GM23338 (cell line): ENCODE results near the gene PCDH1. TPM values are rescaled to one million over a fixed set of nuclear protein-coding genes. Genes with fewer than 3 reads are reported as not detected.

Experiments
- ATAC-seq: fragments of 200-7000 bp; cut with Tn5 transposase; 3 replicates; pipeline ENCODE4 v1.9.1; 2020
- DNase-seq: peaks from one replicate; pipeline ENCODE4 v3.0.0-alpha.2; 2015; ENCODE audit warnings: low spot score
- H2AFZ ChIP-seq: fragments of 200-600 bp; sonication (generic); 2 replicates; pipeline ENCODE4 v1.8.0; 2016; ENCODE audit warnings: antibody characterized with exemption, mild to moderate bottlenecking, moderate library complexity
- H3F3A ChIP-seq: fragments of 200-600 bp; sonication (generic); replicated peaks from 2 replicates; pipeline ENCODE4 v1.8.0; 2017; ENCODE audit warnings: antibody characterized with exemption, mixed run types, low read depth
- H3K27ac ChIP-seq: fragments of 200-600 bp; sonication (generic); 2 replicates; pipeline ENCODE4 v1.6.1; 2016; ENCODE audit warnings: low read depth
- H3K27me3 ChIP-seq: fragments of 200-600 bp; sonication (generic); 2 replicates; pipeline ENCODE4 v1.8.0; 2016; ENCODE audit warnings: mild to moderate bottlenecking, mixed run types, moderate library complexity; ENCODE audit not compliant: insufficient read depth
- H3K36me3 ChIP-seq: fragments of 200-600 bp; sonication (generic); 2 replicates; pipeline ENCODE4 v1.8.0; 2016; ENCODE audit warnings: mild to moderate bottlenecking; ENCODE audit not compliant: insufficient read depth
- H3K4me1 ChIP-seq: fragments of 200-600 bp; sonication (generic); 2 replicates; pipeline ENCODE4 v1.8.0; 2016; ENCODE audit warnings: mild to moderate bottlenecking, moderate library complexity; ENCODE audit not compliant: insufficient read depth
- H3K4me2 ChIP-seq: fragments of 200-600 bp; sonication (generic); 2 replicates; pipeline ENCODE4 v1.7.1; 2017; ENCODE audit warnings: mixed run types
- H3K4me3 ChIP-seq: fragments of 200-600 bp; sonication (generic); 2 replicates; pipeline ENCODE4 v1.6.1; 2016; ENCODE audit warnings: mixed run types
- H3K79me2 ChIP-seq: fragments of 200-600 bp; sonication (generic); replicated peaks from 2 replicates; pipeline ENCODE4 v1.8.0; 2017; ENCODE audit warnings: mild to moderate bottlenecking; ENCODE audit not compliant: insufficient read depth
- H3K9me2 ChIP-seq: fragments of 200-600 bp; sonication (generic); 2 replicates; pipeline ENCODE4 v1.8.0; 2017; ENCODE audit not compliant: insufficient read depth
- H4K20me1 ChIP-seq: fragments of 200-600 bp; sonication (generic); replicated peaks from 2 replicates; pipeline ENCODE4 v1.8.0; 2017; ENCODE audit warnings: mild to moderate bottlenecking; ENCODE audit not compliant: insufficient read depth
- H3K27ac Mint-ChIP-seq: 2 replicates; pipeline ENCODE4 v1.8.0; 2020; ENCODE audit warnings: inconsistent platforms, mild to moderate bottlenecking, moderate library complexity, mixed read lengths
- H3K27me3 Mint-ChIP-seq: 3 replicates; pipeline ENCODE4 v1.8.0; 2022; ENCODE audit warnings: low read depth, mild to moderate bottlenecking, moderate library complexity, mixed read lengths, inconsistent platforms; ENCODE audit not compliant: insufficient read depth, poor library complexity
- H3K36me3 Mint-ChIP-seq: 3 replicates; pipeline ENCODE4 v1.8.0; 2021; ENCODE audit warnings: low read depth, mild to moderate bottlenecking, inconsistent platforms, moderate library complexity, mixed read lengths
- H3K4me1 Mint-ChIP-seq: 3 replicates; pipeline ENCODE4 v1.8.0; 2020; ENCODE audit warnings: mild to moderate bottlenecking, inconsistent platforms, mixed read lengths
- H3K4me3 Mint-ChIP-seq: 3 replicates; pipeline ENCODE4 v1.8.0; 2021; ENCODE audit warnings: moderate library complexity, mild to moderate bottlenecking, inconsistent platforms, mixed read lengths
- H3K9me3 Mint-ChIP-seq: 3 replicates; pipeline ENCODE4 v1.8.0; 2020; ENCODE audit warnings: moderate library complexity, mild to moderate bottlenecking, inconsistent platforms, mixed read lengths
- CREB1 ChIP-seq: fragments of 250-450 bp; sonication (Bioruptor Pico); IDR thresholded peaks from 2 replicates; pipeline ENCODE4 v1.5.0; 2020; ENCODE audit warnings: low read depth, mild to moderate bottlenecking, moderate library complexity
- CTCF ChIP-seq, 2 experiments: fragments of 200-600 bp in 1 of 2; sonication (generic) in 1 of 2; conservative IDR thresholded peaks; 2 replicates each; pipeline versions ENCODE4 v1.5.1 to v1.6.1; 2016 to 2017; ENCODE audit warnings: antibody characterized with exemption in 2 of 2, low read depth in 2 of 2, mild to moderate bottlenecking in 2 of 2, moderate library complexity in 1 of 2
- EZH2 ChIP-seq: fragments of 200-600 bp; sonication (generic); IDR thresholded peaks from one replicate; pipeline ENCODE4 v1.8.0; 2017; ENCODE audit warnings: antibody characterized with exemption, mild to moderate bottlenecking, low read depth; ENCODE audit not compliant: unreplicated experiment
- EZH2phosphoT487 ChIP-seq: fragments of 200-600 bp; sonication (generic); IDR thresholded peaks from one replicate; pipeline ENCODE4 v1.8.1; 2018; ENCODE audit warnings: antibody characterized with exemption; ENCODE audit not compliant: unreplicated experiment
- JUNB ChIP-seq: IDR thresholded peaks from one replicate; pipeline ENCODE4 v1.6.1; 2016; ENCODE audit warnings: antibody characterized with exemption; ENCODE audit not compliant: unreplicated experiment
- NANOG ChIP-seq: IDR thresholded peaks from 2 replicates; pipeline ENCODE4 v1.6.1; 2016; ENCODE audit warnings: antibody characterized with exemption, borderline replicate concordance
- POLR2AphosphoS5 ChIP-seq: IDR thresholded peaks from 2 replicates; pipeline ENCODE4 v1.6.1; 2016; ENCODE audit warnings: antibody characterized with exemption, low read depth
- STAT1 ChIP-seq: IDR thresholded peaks from one replicate; pipeline ENCODE4 v1.6.1; 2016; ENCODE audit warnings: antibody characterized with exemption; ENCODE audit not compliant: unreplicated experiment
- ZNF331 ChIP-seq: fragments of 250-450 bp; sonication (Bioruptor Pico); IDR thresholded peaks from 2 replicates; pipeline ENCODE4 v1.5.0; 2020; ENCODE audit warnings: low read depth, mild to moderate bottlenecking, moderate library complexity
- polyA plus RNA-seq: library from polyadenylated mRNA; unstranded; fragments of >200 nt; fragmentation: Nextera tagmentation; extraction: Ambion mirVana; gene quantifications from 2 replicates; pipeline ENCODE4 v1.2.1, GENCODE V29; 2016
- total RNA-seq: library from RNA; depleted of rRNA; stranded (reverse); fragments of >200 nt; shearing (Covaris generic); gene quantifications from 2 replicates; pipeline ENCODE4 v1.2.3, GENCODE V29; 2014
- TF ChIP-seq, protein P1 (sequence below): IDR thresholded peaks from 2 replicates; pipeline ENCODE4 v1.6.1; 2016; ENCODE audit warnings: antibody characterized with exemption

Gene PCDH1
- total and polyA plus RNA-seq, 2 experiments from 2014 or later = 26.2 to 183 TPM

DNA sequence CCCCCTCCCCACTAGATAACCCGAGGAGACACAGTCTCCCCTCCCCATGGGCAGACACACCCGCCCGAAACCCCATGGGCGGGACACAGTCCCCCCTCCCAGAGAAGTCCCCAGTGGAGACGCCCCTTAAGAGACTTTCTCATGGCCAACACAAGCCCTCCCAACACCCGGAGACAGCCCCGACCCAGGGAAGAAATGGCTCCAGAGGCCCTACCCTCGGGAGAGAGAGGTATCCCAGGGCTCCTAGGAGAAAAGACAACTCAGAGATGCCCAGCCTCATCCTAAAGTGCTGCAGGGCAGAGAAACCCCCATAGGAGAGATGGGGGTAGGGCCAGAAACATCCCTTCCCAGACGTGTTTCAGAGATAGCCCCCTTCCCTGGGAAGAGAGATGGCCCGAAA, 27.4 kb downstream of the PCDH1 start:
- Mint-ChIP-seq H3K4me3 (peak overlapping the region; percentile 75), H3K9me3 (no peaks in the 10 kb centered on the region), H3K27ac (peak overlapping the region; percentile 97), H3K27me3 (peaks cover 19% of the 10 kb centered on the region), H3K36me3 (peaks cover 34% of the 10 kb centered on the region), H3K4me1 (peaks cover 65% of the 10 kb centered on the region)
- peak overlapping the region; percentile 65 for H3K4me2 ChIP-seq
- H3K4me1 ChIP-seq = peaks cover 61% of the 10 kb centered on the region
- peak overlapping the region; percentile 97 for H3K27ac ChIP-seq
- H3K27me3 ChIP-seq = no peaks in the 10 kb centered on the region
- no peak overlapping the region for H2AFZ ChIP-seq
- TF ChIP-seq POLR2AphosphoS5 (0 out of 2 replicates have a peak, but pooled peaks have one; percentile 25), NANOG (no peak)
- H4K20me1 ChIP-seq = no peaks in the 10 kb centered on the region
- H3K36me3 ChIP-seq = no peaks in the 10 kb centered on the region; the same call in 1 of the 2 replicates
- peak; percentile 3 for ATAC-seq
- H3K79me2 ChIP-seq = peaks cover 18% of the 10 kb centered on the region
- no peaks in the 10 kb centered on the region for H3K9me2 ChIP-seq
- peak; percentile 68 for DNase-seq
- H3K4me3 ChIP-seq = peak overlapping the region; percentile 51
- peaks cover 45% of the 10 kb centered on the region for H3F3A ChIP-seq

DNA sequence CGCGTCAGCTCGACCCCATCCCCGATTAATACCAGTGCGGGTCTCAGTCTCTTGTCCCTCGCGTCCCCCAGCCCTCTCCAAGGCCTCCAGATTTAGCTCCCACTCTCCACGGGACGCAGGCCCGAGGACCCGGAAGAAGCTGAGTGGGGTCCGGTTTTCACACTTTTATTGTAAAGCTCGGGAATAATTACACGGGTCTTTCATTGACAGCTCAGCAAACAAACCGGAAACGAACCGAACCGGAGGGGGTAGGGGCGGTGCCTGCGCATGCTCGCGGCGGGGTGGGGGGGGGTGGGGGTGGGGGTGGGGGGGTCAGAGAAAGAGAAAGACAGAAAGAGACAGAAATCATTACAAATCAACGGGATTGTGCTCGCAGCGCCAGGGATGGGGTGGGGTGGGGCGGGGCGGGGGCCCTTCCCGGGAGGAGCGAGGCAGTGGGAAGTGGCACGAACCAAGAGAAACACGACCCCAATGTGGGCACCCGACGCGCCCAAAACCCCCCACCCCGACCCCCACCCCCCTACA, 27.9 kb downstream of the PCDH1 start:
- peak overlapping the region; percentile 91 for H3K4me3 ChIP-seq
- H3K27me3 Mint-ChIP-seq = peaks cover 19% of the 10 kb centered on the region
- peaks cover 18% of the 10 kb centered on the region for H3K79me2 ChIP-seq
- no peaks in the 10 kb centered on the region for H3K27me3 ChIP-seq
- no peak overlapping the region for H2AFZ ChIP-seq
- peaks cover 64% of the 10 kb centered on the region for H3K4me1 Mint-ChIP-seq
- H3K36me3 ChIP-seq = no peaks in the 10 kb centered on the region; the same call in 1 of the 2 replicates
- H3K9me2 ChIP-seq = no peaks in the 10 kb centered on the region
- peak overlapping the region; percentile 100 for H3K27ac ChIP-seq
- TF ChIP-seq, protein P1, sequence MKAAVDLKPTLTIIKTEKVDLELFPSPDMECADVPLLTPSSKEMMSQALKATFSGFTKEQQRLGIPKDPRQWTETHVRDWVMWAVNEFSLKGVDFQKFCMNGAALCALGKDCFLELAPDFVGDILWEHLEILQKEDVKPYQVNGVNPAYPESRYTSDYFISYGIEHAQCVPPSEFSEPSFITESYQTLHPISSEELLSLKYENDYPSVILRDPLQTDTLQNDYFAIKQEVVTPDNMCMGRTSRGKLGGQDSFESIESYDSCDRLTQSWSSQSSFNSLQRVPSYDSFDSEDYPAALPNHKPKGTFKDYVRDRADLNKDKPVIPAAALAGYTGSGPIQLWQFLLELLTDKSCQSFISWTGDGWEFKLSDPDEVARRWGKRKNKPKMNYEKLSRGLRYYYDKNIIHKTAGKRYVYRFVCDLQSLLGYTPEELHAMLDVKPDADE = no peak
- TF ChIP-seq CTCF (conservative IDR thresholded peaks at IDR 0.05; ENCODE audit: low read depth in 2 of 2) = 0 out of 4 replicates have a peak, but pooled peaks of 1 of the 2 experiments have one; percentile 3
- peak overlapping the region; percentile 75 for H3K4me3 Mint-ChIP-seq
- no peaks in the 10 kb centered on the region for H3K9me3 Mint-ChIP-seq
- DNase-seq = no peak
- peak overlapping the region; percentile 98 for H3K27ac Mint-ChIP-seq
- H4K20me1 ChIP-seq = no peaks in the 10 kb centered on the region
- peaks cover 31% of the 10 kb centered on the region for H3K36me3 Mint-ChIP-seq
- H3K4me2 ChIP-seq = peak overlapping the region; percentile 100
- peaks cover 58% of the 10 kb centered on the region for H3K4me1 ChIP-seq
- peaks cover 45% of the 10 kb centered on the region for H3F3A ChIP-seq
- no peak for ATAC-seq

DNA sequence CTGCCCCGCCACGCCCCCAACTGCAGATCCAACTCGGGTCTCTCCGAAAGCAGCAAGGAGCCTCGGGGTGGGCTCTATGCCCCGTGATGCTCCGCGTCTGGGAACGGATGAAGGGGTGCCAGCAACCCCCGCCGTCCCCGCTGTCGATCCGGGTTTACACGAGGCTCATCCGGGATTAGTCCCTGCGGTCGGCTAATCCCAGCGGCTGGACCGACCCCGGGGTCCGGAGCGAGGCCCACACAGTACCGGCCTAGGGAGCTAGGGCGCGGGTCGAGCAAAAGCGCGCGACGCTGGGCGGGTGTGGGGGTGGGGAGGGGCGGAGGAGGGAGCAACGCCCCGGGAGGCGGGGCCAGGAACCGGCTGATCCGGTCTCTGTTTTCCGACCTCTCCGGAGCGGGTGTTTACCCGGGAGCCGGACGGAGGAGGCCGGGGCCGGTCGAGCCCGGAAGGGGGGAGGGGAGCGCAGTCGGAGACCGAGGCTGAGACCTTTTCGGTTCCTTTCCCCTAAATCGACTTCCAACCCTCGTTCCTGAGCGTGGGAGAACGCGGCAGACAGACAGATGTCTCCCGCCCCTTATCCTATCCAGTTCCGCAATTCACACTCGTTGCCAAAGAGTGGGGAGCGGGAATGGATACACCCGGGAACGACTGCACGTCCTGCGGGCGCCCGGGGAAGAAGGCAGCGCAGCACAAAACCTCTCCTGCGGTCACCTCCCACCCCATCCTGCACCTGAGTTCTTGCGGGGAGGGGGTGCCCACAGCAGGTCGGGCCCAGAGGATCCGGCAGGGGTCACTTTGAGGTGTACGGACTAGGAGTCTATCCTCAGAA, 28.6 kb downstream of the PCDH1 start:
- Histone ChIP-seq H3F3A (peaks cover 48% of the 10 kb centered on the region), H3K4me2 (peak overlapping the region; percentile 100), H3K4me3 (peak overlapping the region; percentile 91), H4K20me1 (no peaks in the 10 kb centered on the region), H3K27me3 (no peaks in the 10 kb centered on the region), H3K4me1 (peaks cover 62% of the 10 kb centered on the region), H3K36me3 (no peaks in the 10 kb centered on the region; the same call in 1 of the 2 replicates), H3K9me2 (no peaks in the 10 kb centered on the region), H3K79me2 (peaks cover 16% of the 10 kb centered on the region), H2AFZ (no peak overlapping the region), H3K27ac (peak overlapping the region; percentile 100)
- H3K36me3 Mint-ChIP-seq = peaks cover 27% of the 10 kb centered on the region
- H3K27ac Mint-ChIP-seq = peak overlapping the region; percentile 98
- peaks cover 67% of the 10 kb centered on the region for H3K4me1 Mint-ChIP-seq
- ATAC-seq = peak; percentile 51
- peaks cover 17% of the 10 kb centered on the region for H3K27me3 Mint-ChIP-seq
- no peaks in the 10 kb centered on the region for H3K9me3 Mint-ChIP-seq
- H3K4me3 Mint-ChIP-seq = peak overlapping the region; percentile 75
- DNase-seq = peak; percentile 97
- TF ChIP-seq EZH2 (no peak), STAT1 (no peak), CREB1 (CRISPR knock-in tag) (no peak), POLR2AphosphoS5 (peak; percentile 67; the same call in 1 of the 2 replicates), ZNF331 (CRISPR knock-in tag) (no peak), EZH2phosphoT487 (no peak), JUNB (no peak), CTCF (conservative IDR thresholded peaks at IDR 0.05; ENCODE audit: low read depth in 2 of 2) (peak in 1 of 2 experiments; percentile 26; a peak in 1 of 4 replicates)
- TF ChIP-seq, protein P1 = peak; percentile 62
